WERI-Rb-1 (cell line): ENCODE measurements around the gene MBP.

Experiments used
- DNase-seq: peaks from one replicate; pipeline ENCODE4 v3.0.0-alpha.2; 2020
- H3K27ac ChIP-seq: fragments of 250-450 bp; sonication (Bioruptor Pico); 2 replicates; pipeline ENCODE4 v1.5.1; 2020; ENCODE audit warnings: mild to moderate bottlenecking, moderate library complexity
- H3K27me3 ChIP-seq: fragments of 250-450 bp; sonication (Bioruptor Pico); 2 replicates; pipeline ENCODE4 v1.5.1; 2021; ENCODE audit warnings: mild to moderate bottlenecking, low read depth, moderate library complexity; ENCODE audit not compliant: insufficient read depth, severe bottlenecking
- H3K36me3 ChIP-seq: fragments of 250-450 bp; sonication (Bioruptor Pico); 2 replicates; pipeline ENCODE4 v1.5.1; 2020; ENCODE audit warnings: mild to moderate bottlenecking, moderate library complexity
- H3K4me3 ChIP-seq: 2 replicates; pipeline ENCODE4 v1.5.1; 2011; ENCODE audit warnings: low read depth, mild to moderate bottlenecking, control low read depth, low read length
- H3K9me3 ChIP-seq: fragments of 250-450 bp; sonication (Bioruptor Pico); 2 replicates; pipeline ENCODE4 v1.5.1; 2021; ENCODE audit warnings: mild to moderate bottlenecking, moderate library complexity; ENCODE audit not compliant: severe bottlenecking
- CTCF ChIP-seq: IDR thresholded peaks from 2 replicates; pipeline ENCODE4 v1.5.1; 2011; ENCODE audit warnings: low read depth, mild to moderate bottlenecking, control low read depth, inconsistent platforms, low read length

The MBP gene

GRCh38 chr18:76937597-76937996 is 195.0 kb downstream of the MBP start:
- Histone ChIP-seq H3K36me3 (peaks cover 22% of the 10 kb centered on the region), H3K9me3 (no peaks in the 10 kb centered on the region), H3K27me3 (no peaks in the 10 kb centered on the region), H3K27ac (no peak overlapping the region), H3K4me3 (no peak overlapping the region)
- TF ChIP-seq CTCF: no peak
- DNase-seq: no peak

GRCh38 chr18:76936877-76937276 is 195.7 kb downstream of the MBP start:
- no peak for DNase-seq
- TF ChIP-seq CTCF: no peak
- no peaks in the 10 kb centered on the region for H3K27me3 ChIP-seq
- peaks cover 24% of the 10 kb centered on the region for H3K36me3 ChIP-seq
- H3K4me3 ChIP-seq: no peak overlapping the region
- H3K27ac ChIP-seq: no peak overlapping the region
- no peaks in the 10 kb centered on the region for H3K9me3 ChIP-seq

GRCh38 chr18:76935722-76936337 is 196.8 kb downstream of the MBP start:
- TF ChIP-seq CTCF: no peak
- no peak for DNase-seq
- H3K36me3 ChIP-seq: peaks cover 24% of the 10 kb centered on the region
- no peaks in the 10 kb centered on the region for H3K9me3 ChIP-seq
- H3K27ac ChIP-seq: no peak overlapping the region
- no peaks in the 10 kb centered on the region for H3K27me3 ChIP-seq
- H3K4me3 ChIP-seq: no peak overlapping the region

- Histone ChIP-seq H3K27ac (no peak overlapping the region), H3K27me3 (no peaks in the 10 kb centered on the region), H3K36me3 (peaks cover 36% of the 10 kb centered on the region), H3K4me3 (no peak overlapping the region), H3K9me3 (no peaks in the 10 kb centered on the region)
- no peak for TF ChIP-seq CTCF
- DNase-seq: no peak
Observed at GRCh38 chr18:76932026-76932819, 200.4 kb downstream of the MBP start.

- Histone ChIP-seq H3K9me3 (no peaks in the 10 kb centered on the region), H3K27me3 (no peaks in the 10 kb centered on the region), H3K27ac (no peak overlapping the region), H3K4me3 (no peak overlapping the region), H3K36me3 (peaks cover 38% of the 10 kb centered on the region)
- peak; percentile 29 for DNase-seq
- TF ChIP-seq CTCF: no peak
Observed at GRCh38 chr18:76931171-76931570, 201.4 kb downstream of the MBP start.
